ENCODE measurements around the gene SNAP23. TPM values are rescaled to one million over a fixed set of nuclear protein-coding genes. Genes with fewer than 3 reads are reported as not detected.
A peak's percentile ranks its signal among the peaks of the same experiment; 100 is the strongest.

SNAP23 gene
- total and polyA plus RNA-seq, 2 donors (not counting 1 experiment from before 2014, with no cell fraction given): 52.7 to 133 TPM

DNA sequence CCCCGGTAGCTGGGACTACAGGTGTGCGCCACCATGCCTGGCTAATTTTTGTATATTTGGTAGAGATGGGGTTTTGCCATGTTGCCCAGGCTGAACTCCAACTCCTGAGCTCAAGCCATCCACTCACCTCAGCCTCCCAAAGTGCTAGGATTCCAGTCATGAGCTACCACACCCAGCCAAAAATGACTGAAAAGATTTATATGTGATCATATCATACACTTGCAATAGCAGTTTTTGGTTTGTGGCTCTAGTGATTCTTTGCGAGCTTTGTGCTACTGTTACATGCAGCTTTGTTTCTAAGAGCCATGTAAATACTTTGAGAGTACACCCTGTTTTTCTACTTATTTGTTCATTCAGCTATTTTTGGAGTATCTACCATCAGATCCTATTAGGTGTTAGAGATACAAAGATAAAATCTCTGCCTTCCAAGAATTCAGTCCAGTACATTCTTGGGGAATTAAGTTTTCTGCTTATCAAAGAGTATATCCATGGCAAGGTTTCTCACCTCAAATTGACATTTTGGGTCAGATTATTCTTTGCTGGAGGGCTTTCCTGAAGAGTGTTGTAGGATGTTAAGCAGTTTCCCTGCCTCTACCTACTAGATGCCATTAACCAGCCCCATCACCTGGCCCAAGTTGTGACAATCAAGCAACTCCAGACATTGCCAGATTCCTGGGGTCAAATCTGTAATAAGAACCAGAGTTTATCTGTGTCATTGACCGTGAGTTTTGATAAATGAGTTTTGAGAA lies 15.0 kb downstream of the SNAP23 start:
- no peaks in the 10 kb centered on the region for H3K9me3 ChIP-seq (ENCODE audit: control extremely low read depth in 1 of 3, control insufficient read depth in 2 of 3, insufficient read depth in 1 of 3, low read length in 2 of 3)
- Mint-ChIP-seq H3K27ac (peak overlapping the region; percentile 59), H3K9me3 (ENCODE audit: insufficient read depth) (no peaks in the 10 kb centered on the region), H3K4me3 (no peak overlapping the region), H3K27me3 (no peaks in the 10 kb centered on the region), H3K4me1 (peaks cover 32% of the 10 kb centered on the region)
- peak overlapping the region in 1 of 2 donors; percentile 13 for H3K27ac ChIP-seq (ENCODE audit: low read length in 2 of 2)
- intact Hi-C loops (cut with micrococcal nuclease): no loop called here
- H3K9ac ChIP-seq (ENCODE audit: low read length): no peak overlapping the region
- H4K20me1 ChIP-seq (ENCODE audit: control insufficient read depth, insufficient read depth, low read length, poor library complexity, severe bottlenecking): peaks cover 20% of the 10 kb centered on the region
- peaks cover 9 to 11% of the 10 kb centered on the region in 2 donors for H3K4me1 ChIP-seq (ENCODE audit: control insufficient read depth in 2 of 2, insufficient read depth in 2 of 2, low read length in 2 of 2)
- WGBS (ENCODE audit: insufficient coverage): no CpG with 5 or more reads among the region's 4 CpGs
- DNase-seq (no peak), ATAC-seq (ENCODE audit: low read depth) (no peak)
- no peak overlapping the region for H3K4me3 ChIP-seq (ENCODE audit: control extremely low read depth in 1 of 5, extremely low read depth in 1 of 5, insufficient read depth in 1 of 5, low read depth in 2 of 5, low read length in 4 of 5)
- no peaks in the 10 kb centered on the region for H3K27me3 ChIP-seq (replicated peaks in 1 of 4; ENCODE audit: control extremely low read depth in 1 of 4, control insufficient read depth in 3 of 4, insufficient read depth in 4 of 4, low read length in 3 of 4)
- peaks cover 0 to 50% of the 10 kb centered on the region in 2 experiments for H3K36me3 ChIP-seq (replicated peaks in 1 of 2; ENCODE audit: control extremely low read depth in 1 of 2, control insufficient read depth in 1 of 2, extremely low read depth in 1 of 2, insufficient read depth in 2 of 2, low read length in 1 of 2)
- ChIA-PET CTCF (no interaction called here), POLR2A (interaction anchor here (0.6 kb wide), 1 partner anchor 21 kb away, joined by 7 read pairs; no protein-coding TSS in a partner anchor)
- TF ChIP-seq CTCF (IDR thresholded peaks at IDR 0.05): no peak
- no peak for TF ChIP-seq EZH2 (IDR thresholded peaks at IDR 0.05; ENCODE audit: borderline replicate concordance, insufficient read depth, low read depth, low read length, poor library complexity, severe bottlenecking)
- no peak overlapping the region for H2AFZ ChIP-seq (ENCODE audit: insufficient read depth, low read depth, low read length, poor library complexity, severe bottlenecking)
- H3K79me2 ChIP-seq (ENCODE audit: control insufficient read depth, insufficient read depth, low read length): peaks cover 74% of the 10 kb centered on the region
- H3K4me2 ChIP-seq (replicated peaks; ENCODE audit: low read depth, low read length, poor library complexity, severe bottlenecking): peak overlapping the region; percentile 15

DNA sequence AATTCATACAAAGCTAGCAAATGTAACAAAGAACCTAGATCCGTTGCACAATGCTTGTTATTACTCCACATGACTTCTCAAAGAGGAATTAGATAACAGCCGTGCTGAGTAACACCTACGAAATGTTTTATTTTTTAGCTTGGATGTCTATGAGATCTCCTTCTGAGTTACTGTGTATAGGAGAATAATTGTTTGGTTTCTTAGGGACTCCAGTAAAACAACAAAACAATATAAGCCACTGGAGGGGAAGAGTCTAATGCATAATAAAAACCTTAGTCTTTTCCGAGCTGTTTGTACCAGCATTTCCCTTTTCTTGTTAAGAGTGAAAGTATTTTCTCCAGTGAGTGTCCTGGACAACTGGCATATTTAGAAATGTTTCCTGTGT lies 15.6 kb downstream of the SNAP23 start:
- intact Hi-C loops (cut with micrococcal nuclease): no loop called here
- WGBS (ENCODE audit: insufficient coverage): no CpG with 5 or more reads among the region's 4 CpGs
- no peak for DNase-seq
- CTCF ChIA-PET: interaction anchor here (0.6 kb wide), 1 partner anchor 603 kb away, joined by 4 read pairs; no protein-coding TSS in a partner anchor
- peak overlapping the region in 1 of 5 experiments; percentile 0 for H3K4me3 ChIP-seq (ENCODE audit: control extremely low read depth in 1 of 5, extremely low read depth in 1 of 5, insufficient read depth in 1 of 5, low read depth in 2 of 5, low read length in 4 of 5)
- H3K9me3 ChIP-seq (ENCODE audit: control extremely low read depth in 1 of 3, control insufficient read depth in 2 of 3, insufficient read depth in 1 of 3, low read length in 2 of 3): no peaks in the 10 kb centered on the region
- Mint-ChIP-seq H3K9me3 (ENCODE audit: insufficient read depth) (no peaks in the 10 kb centered on the region), H3K4me3 (no peak overlapping the region), H3K27me3 (no peaks in the 10 kb centered on the region), H3K27ac (peak overlapping the region; percentile 59), H3K4me1 (peaks cover 29% of the 10 kb centered on the region)
- H3K36me3 ChIP-seq (replicated peaks in 1 of 2; ENCODE audit: control extremely low read depth in 1 of 2, control insufficient read depth in 1 of 2, extremely low read depth in 1 of 2, insufficient read depth in 2 of 2, low read length in 1 of 2): peaks cover 0 to 55% of the 10 kb centered on the region in 2 experiments
- H2AFZ ChIP-seq (ENCODE audit: insufficient read depth, low read depth, low read length, poor library complexity, severe bottlenecking): no peak overlapping the region
- H3K79me2 ChIP-seq (ENCODE audit: control insufficient read depth, insufficient read depth, low read length): peaks cover 69% of the 10 kb centered on the region
- peak overlapping the region in 1 of 2 donors; percentile 13 for H3K27ac ChIP-seq (ENCODE audit: low read length in 2 of 2)
- H3K27me3 ChIP-seq (replicated peaks in 1 of 4; ENCODE audit: control extremely low read depth in 1 of 4, control insufficient read depth in 3 of 4, insufficient read depth in 4 of 4, low read length in 3 of 4): no peaks in the 10 kb centered on the region
- peaks cover 4 to 8% of the 10 kb centered on the region in 2 donors for H3K4me1 ChIP-seq (ENCODE audit: control insufficient read depth in 2 of 2, insufficient read depth in 2 of 2, low read length in 2 of 2)
- POLR2A ChIA-PET: no interaction called here
- ATAC-seq (ENCODE audit: low read depth): no peak
- H4K20me1 ChIP-seq (ENCODE audit: control insufficient read depth, insufficient read depth, low read length, poor library complexity, severe bottlenecking): peaks cover 17% of the 10 kb centered on the region
- TF ChIP-seq CTCF (IDR thresholded peaks at IDR 0.05): no peak
- TF ChIP-seq EZH2 (IDR thresholded peaks at IDR 0.05; ENCODE audit: borderline replicate concordance, insufficient read depth, low read depth, low read length, poor library complexity, severe bottlenecking): no peak
- no peak overlapping the region for H3K9ac ChIP-seq (ENCODE audit: low read length)
- H3K4me2 ChIP-seq (replicated peaks; ENCODE audit: low read depth, low read length, poor library complexity, severe bottlenecking): peak overlapping the region; percentile 15

All from B cell (primary cell).